Measurements from ENCODE around the gene KRT33B. TPM values are rescaled to one million over a fixed set of nuclear protein-coding genes. Genes with fewer than 3 reads are reported as not detected.
"Not testable (repeated sequence)": the region's sequence is repeated elsewhere in the genome, so short reads cannot be mapped to it uniquely, and the experiment has no call there.

The KRT33B gene
- total RNA-seq, 2 donors from 2014 or later: not detected

DNA sequence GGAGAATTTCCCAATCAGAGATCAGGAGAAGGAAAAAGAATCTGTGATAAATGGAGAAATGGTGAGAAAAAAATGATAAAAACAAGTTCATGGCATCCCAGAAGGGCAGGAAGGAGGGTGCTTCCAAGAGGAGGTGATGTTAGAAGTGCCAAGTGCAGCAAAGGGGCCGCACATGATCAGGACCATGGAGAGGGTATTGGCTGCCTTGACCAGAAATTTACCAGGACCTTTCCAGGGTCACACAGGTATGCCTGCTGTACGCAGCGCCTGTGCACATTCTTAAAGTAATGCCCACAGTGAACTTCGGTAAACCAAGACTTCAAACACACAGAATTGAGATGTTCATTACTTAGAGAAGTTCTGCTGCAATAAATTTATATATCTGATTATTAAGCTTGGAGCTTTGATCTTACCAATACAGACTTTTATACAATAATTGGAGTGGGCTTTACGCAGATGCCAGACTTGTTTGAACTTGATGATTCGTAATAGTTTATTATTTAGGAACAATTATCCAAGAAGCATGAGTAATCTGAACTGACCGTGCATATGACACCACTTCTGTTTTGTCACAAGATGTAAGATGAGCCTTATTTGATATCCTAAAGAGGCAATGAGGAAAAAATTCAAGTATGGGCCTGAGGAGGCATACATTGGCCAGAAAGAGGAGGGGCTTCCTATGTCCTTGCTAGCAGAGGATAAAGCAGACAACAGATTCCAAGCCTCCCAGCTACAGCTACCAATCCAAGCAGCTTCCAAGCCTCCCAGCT, 16.8 kb downstream of the KRT33B start:
- no peak for DNase-seq (ENCODE audit: low spot score)
- intact Hi-C loops (cut with DNase I): no loop called here

- intact Hi-C loops (cut with DNase I): no loop called here
- DNase-seq (ENCODE audit: low spot score): no peak
These were observed 18.4 kb downstream of the KRT33B start for GRCh38 chr17:41351177-41351576.

DNA sequence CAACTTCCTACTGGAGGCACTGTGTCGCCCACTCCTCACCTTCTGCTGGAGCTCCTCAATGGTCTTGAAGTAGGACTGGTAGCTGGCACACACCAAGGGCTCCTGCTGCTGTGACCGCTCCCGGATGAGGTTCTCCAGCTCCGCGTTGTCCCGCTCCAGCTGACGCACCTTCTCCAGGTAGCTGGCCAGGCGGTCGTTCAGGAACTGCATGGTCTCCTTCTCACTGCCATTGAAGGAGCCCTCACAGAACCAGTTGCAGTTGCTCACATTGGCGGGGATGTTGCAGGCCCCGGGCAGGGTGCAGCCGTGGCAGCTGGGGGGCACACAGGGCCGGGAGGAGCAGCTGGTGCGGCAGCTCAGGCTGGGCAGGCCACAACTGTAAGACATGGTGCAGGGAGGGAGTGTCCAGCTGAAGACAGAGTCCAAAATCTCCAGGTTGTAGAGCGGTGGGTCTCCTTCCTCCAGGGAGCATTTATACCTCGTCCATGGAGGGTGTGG, 19.2 kb downstream of the KRT33B start, which contains the start of gene KRT33A:
Gene KRT33A, minus strand, starts transcription at position 448 of the 498 bp plus-strand sequence. Its CDS starts 61 bp downstream, at position 387.
- DNase-seq (ENCODE audit: low spot score); intact Hi-C loops (cut with DNase I): not testable (repeated sequence)

GRCh38 chr17:41347869-41348760, 21.5 kb downstream of the KRT33B start:
- no peak for DNase-seq (ENCODE audit: low spot score)
- intact Hi-C loops (cut with DNase I): no loop called here

GRCh38 chr17:41346421-41346820, 23.2 kb downstream of the KRT33B start:
- DNase-seq (ENCODE audit: low spot score); intact Hi-C loops (cut with DNase I): not testable (repeated sequence)

- DNase-seq (ENCODE audit: low spot score): no peak
- intact Hi-C loops (cut with DNase I): no loop called here
These were observed 23.6 kb downstream of the KRT33B start for GRCh38 chr17:41345992-41346391.

- no peak for DNase-seq (ENCODE audit: low spot score)
- intact Hi-C loops (cut with DNase I): no loop called here
These were observed 26.6 kb downstream of the KRT33B start for GRCh38 chr17:41343029-41343428.

DNA sequence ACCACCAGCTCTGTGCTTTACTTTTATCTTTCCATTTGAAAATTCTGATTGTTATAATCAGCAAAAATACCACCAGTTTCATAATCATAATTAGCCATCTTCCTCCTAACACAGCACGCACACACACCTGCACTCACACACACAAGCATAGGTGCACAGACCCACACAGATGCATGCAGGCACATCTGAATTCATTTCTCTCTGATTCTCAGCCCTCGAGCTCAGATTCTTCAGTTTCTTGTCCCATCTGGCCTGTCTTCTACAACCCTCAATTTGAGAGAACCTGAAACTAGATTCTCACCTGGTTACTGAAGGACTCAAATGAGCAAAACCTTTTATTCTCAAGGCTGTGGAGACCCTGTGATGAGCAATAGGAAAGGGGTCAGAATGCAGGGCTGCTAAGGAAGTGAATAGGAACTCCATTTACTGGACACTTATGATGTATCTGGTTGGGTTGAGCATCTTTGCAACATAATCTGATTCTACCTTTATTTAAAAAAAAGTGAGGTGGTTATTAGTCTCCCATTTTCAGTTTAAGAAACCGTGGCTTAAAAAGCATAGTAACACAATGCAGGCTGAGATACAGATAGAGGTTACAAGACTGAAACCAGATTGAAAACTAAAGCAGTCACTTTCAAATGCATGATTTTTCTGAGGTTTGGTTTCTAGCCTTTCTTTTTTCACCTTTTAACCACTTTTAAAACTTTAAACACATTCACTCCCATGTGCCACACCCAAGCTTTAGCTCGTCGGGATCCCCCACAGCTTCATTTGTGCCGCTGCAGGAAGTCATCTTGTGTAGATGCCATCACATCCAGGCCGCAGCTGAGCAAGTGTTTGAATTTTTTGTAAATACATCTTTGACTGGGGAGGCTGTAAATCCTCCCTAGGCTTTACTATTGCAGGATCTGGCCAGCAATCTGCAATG, 28.4 kb downstream of the KRT33B start:
- intact Hi-C loops (cut with DNase I): no loop called here
- no peak for DNase-seq (ENCODE audit: low spot score)

DNA sequence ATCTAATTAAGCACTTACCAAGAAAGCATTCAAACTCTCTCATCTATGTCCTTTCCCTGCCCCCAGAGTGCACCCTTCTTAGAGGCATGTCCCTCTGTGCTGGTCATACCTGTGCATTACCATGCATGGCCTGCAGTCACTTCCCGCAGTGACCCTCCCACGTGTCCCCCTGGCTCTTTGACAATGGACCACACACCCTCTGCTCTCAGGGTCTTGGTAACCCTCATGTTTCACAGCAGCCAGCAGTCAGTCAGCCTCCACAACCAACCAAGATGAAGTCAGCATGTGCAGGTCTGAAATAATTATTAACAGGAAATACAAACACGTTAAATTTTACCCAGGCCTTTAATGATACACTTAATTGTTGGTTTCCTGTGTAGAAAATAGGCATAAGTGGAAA, 29.1 kb downstream of the KRT33B start:
- DNase-seq (ENCODE audit: low spot score): no peak
- intact Hi-C loops (cut with DNase I): no loop called here

DNA sequence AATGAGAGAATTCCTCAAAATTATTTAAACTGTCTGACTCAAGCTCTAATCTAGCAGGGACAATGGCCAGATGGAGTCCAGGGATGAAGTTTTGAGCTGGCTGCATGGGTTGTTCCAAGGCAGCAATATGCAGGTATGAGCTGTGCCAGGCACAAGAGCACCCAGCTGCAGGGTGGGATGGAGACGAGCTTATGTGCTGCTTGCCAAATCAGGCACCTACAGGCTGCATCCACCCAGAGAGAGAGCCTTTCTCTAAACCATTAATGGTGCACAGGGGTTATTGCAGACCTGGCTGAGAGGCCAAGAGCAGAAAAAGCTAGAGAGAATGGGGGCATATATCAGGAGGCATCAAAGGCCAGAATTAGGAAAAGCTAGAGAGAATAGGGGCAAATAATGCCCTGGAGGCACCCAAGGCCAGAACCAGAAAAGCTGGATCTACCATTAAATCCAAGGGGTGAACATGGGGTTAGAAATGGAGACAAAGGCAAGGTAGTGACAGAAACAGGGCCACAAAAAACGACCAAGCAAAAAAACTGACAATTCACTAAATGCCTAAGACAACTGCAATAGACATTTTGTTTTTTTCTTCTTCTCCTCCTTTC, 29.9 kb downstream of the KRT33B start:
- no peak for DNase-seq (ENCODE audit: low spot score)
- intact Hi-C loops (cut with DNase I): no loop called here

DNA sequence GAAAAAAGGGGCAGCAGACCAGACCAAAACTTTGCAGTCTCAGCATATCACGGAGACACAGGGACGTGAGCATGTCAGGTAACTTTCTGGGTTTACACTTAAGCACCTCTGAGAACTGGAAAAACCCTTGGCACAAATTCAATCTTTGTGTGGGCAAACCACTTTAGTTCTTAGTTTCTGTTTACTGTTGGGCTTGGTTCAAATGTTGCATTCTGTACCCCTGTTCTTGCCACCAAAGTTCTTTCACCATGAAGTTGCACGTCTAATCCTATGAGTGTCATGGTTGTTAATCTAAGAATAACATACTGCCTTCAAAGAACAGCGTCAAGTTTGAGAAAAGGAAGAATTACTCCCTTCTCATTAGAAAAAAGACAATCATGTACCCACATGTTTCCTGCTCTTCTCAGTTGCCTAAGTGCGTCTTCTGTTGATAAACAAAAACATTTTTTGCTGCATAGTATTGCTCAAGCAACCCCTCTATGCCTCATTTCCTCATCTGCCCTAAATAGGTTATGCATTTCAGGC, 30.6 kb downstream of the KRT33B start:
- DNase-seq (ENCODE audit: low spot score): no peak
- intact Hi-C loops (cut with DNase I): no loop called here

DNA sequence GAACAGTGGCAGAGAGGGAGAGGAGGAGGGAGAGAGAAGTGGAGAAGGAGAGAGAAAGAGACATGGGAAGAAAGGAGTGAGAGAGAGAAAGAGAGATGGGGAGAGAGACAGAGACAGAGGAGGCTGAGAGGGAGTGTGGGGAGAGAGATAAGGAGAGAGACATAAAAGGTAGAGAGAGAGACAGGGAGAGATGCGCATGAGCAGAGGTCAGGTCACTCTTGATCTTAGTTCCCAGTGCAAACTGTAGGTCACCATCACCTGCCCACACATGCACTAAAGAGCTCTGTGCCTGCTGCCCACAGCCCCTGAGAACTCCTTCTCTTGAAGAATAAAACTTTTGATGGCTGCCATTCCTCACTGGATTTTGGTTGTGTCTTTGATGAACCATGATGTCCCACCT, 33.9 kb downstream of the KRT33B start:
- intact Hi-C loops (cut with DNase I): no loop called here
- DNase-seq (ENCODE audit: low spot score): no peak

DNA sequence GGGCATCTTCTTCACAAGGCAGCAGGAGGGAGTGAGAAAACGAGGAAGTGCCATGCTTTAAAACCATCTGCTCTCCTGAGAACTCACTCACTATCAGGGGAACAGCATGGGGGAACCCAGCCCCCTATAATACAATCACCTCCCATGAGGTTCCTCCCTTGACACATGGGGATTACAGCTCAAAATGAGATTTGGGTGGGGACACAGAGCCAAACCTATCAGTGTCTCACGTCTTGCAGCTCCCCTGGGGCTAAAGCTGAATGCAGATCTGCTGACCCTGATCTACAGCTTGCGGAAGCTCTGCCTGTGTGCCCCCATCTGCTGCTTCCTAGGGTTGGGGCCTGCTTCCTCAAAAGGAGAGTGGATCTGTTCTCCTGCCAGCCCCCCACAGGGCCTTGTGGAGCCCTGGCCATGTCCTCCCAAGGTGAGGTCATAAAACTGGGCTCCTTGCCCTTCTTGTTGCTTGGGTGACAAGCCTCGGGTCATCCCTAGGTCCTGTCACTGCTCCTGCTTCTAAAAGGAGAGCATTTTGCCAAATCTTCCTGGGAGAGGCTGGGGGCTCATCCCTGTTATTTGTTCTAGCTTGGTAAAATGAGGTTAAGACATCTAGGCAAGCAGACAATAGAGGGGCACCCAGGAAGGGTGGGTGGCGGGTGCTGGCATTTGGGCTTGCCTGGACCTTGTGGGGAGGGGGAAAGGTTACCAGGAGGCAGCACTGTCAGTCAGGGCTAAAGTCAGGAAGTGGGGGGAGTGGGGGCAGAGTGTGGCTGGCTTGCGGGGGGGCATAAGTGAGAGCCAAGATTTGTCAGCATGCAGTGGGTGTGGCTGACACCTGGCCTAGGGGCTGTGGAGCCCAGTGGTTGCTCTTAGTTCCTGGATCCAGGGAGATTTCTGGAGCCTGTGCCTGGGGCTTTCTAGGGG, 35.0 kb downstream of the KRT33B start:
- intact Hi-C loops (cut with DNase I): no loop called here
- DNase-seq (ENCODE audit: low spot score): no peak

DNA sequence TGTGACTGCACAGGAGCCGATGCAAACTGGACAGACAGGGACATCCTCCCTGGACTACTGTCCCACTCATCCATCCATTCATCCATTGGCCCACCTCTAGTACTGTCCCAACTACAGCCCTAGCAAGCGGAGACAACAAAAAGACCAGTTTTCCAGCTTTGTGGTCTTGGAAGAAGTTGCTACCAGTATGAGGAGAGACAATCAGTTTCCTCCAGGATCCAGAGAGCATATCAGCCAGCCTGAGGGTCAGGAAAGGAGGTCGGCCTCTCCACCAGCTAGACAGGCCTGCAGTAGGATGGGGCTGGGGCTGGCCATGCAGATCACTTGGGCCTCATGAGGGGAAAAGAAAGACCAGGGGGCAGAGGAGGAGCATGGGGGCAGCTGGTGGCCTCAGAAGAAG, 35.8 kb downstream of the KRT33B start:
- intact Hi-C loops (cut with DNase I): no loop called here
- DNase-seq (ENCODE audit: low spot score): no peak

GRCh38 chr17:41333098-41333497, 36.5 kb downstream of the KRT33B start:
- intact Hi-C loops (cut with DNase I): no loop called here
- no peak for DNase-seq (ENCODE audit: low spot score)

GRCh38 chr17:41332239-41332638, 37.4 kb downstream of the KRT33B start:
- DNase-seq (ENCODE audit: low spot score): no peak
- intact Hi-C loops (cut with DNase I): no loop called here

DNA sequence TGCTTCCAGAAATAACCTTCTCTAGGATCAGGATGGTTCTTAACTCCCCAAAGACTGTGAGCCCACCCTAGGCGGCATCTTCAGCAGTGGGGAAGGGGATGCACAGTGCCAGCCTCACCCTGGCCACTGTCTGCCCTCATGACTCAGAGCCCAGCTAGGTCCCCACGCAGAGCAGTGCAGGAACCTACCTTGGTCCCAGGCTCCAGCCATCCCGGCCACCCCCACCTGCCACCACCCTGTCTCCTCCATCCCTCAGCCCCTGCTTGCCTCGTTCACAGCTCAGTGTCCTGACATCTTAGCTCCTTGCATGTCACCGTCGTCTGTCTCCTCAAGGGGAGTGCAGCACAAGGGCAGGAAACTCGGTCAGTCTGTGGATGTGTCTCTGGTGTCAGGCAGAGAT, 38.0 kb downstream of the KRT33B start:
- intact Hi-C loops (cut with DNase I): no loop called here
- DNase-seq (ENCODE audit: low spot score): no peak

All from posterior vena cava (tissue), 2 donors.